HG03342 (cell line): ENCODE results near the gene SOX10.

Experiments used
- ATAC-seq: cut with Tn5 transposase; IDR thresholded peaks from one replicate; pipeline ENCODE4 v1.9.1; 2021; ENCODE audit warnings: mild to moderate bottlenecking, moderate library complexity; ENCODE audit not compliant: unreplicated experiment

The SOX10 gene

GRCh38 chr22:38016182-38017151, 32.1 kb upstream of the SOX10 start:
- ATAC-seq, result no peak

GRCh38 chr22:38014083-38014482, 29.7 kb upstream of the SOX10 start:
- ATAC-seq, result no peak

GRCh38 chr22:38012604-38013072, 28.3 kb upstream of the SOX10 start:
- ATAC-seq, result no peak

GRCh38 chr22:38009000-38009806, 24.8 kb upstream of the SOX10 start:
- ATAC-seq, result no peak

- no peak for ATAC-seq
Measured at GRCh38 chr22:38007330-38007902, 23.1 kb upstream of the SOX10 start.

- no peak for ATAC-seq
Measured at GRCh38 chr22:38006906-38007305, 22.6 kb upstream of the SOX10 start.

GRCh38 chr22:38005943-38006342, 21.6 kb upstream of the SOX10 start:
- ATAC-seq, result no peak

- no peak for ATAC-seq
Measured at GRCh38 chr22:37999640-38000272, 15.4 kb upstream of the SOX10 start.

GRCh38 chr22:37999236-37999635, 14.9 kb upstream of the SOX10 start:
- no peak for ATAC-seq

- ATAC-seq, result no peak
Measured at GRCh38 chr22:37998543-37998942, 14.2 kb upstream of the SOX10 start.

GRCh38 chr22:37996515-37997246, 12.3 kb upstream of the SOX10 start:
- ATAC-seq, result no peak

GRCh38 chr22:37996079-37996478, 11.7 kb upstream of the SOX10 start:
- no peak for ATAC-seq

- ATAC-seq, result no peak
Measured at GRCh38 chr22:37995460-37995859, 11.1 kb upstream of the SOX10 start.

GRCh38 chr22:37994982-37995381, 10.6 kb upstream of the SOX10 start:
- no peak for ATAC-seq

GRCh38 chr22:37994049-37994448, 9.7 kb upstream of the SOX10 start:
- ATAC-seq, result no peak

GRCh38 chr22:37991731-37992442, 7.5 kb upstream of the SOX10 start:
- no peak for ATAC-seq

- ATAC-seq, result no peak
Measured at GRCh38 chr22:37990862-37991261, 6.5 kb upstream of the SOX10 start.

GRCh38 chr22:37990301-37990700, 5.9 kb upstream of the SOX10 start:
- ATAC-seq, result no peak
